HEK293 (cell line): Measurements from ENCODE around the gene EMP1.
A peak's percentile ranks its signal among the peaks of the same experiment; 100 is the strongest.

Experiments
- HOXA7 ChIP-seq: sonication (generic); formaldehyde crosslinking; IDR thresholded peaks from 2 replicates; pipeline ENCODE4 v1.8.1; 2022; ENCODE audit warnings: missing genetic modification reagents, borderline replicate concordance
- IKZF3 ChIP-seq: fragments of 450-650 bp; IDR thresholded peaks from 2 replicates; pipeline ENCODE4 v1.5.0; 2018; ENCODE audit warnings: missing biosample characterization, mild to moderate bottlenecking, missing genetic modification characterization, moderate library complexity
- KLF1 ChIP-seq: fragments of 450-650 bp; formaldehyde crosslinking; IDR thresholded peaks from 2 replicates; pipeline ENCODE4 v1.5.1; 2016; ENCODE audit warnings: missing biosample characterization, missing genetic modification characterization
- MYNN ChIP-seq: fragments of 450-650 bp; formaldehyde crosslinking; IDR thresholded peaks from 2 replicates; pipeline ENCODE4 v1.5.1; 2016; ENCODE audit warnings: missing biosample characterization, missing genetic modification characterization, borderline replicate concordance
- TCF7L2 ChIP-seq: IDR thresholded peaks from 2 replicates; pipeline ENCODE4 v1.6.1; 2011; ENCODE audit warnings: low read depth, mild to moderate bottlenecking, inconsistent platforms, low read length, moderate library complexity, borderline replicate concordance
- YY1 ChIP-seq: fragments of 450-650 bp; formaldehyde crosslinking; IDR thresholded peaks from 2 replicates; pipeline ENCODE4 v1.5.1; 2018; ENCODE audit warnings: missing biosample characterization, missing genetic modification characterization
- ZEB2 ChIP-seq: fragments of 450-650 bp; formaldehyde crosslinking; IDR thresholded peaks from 2 replicates; pipeline ENCODE4 v1.5.1; 2016; ENCODE audit warnings: missing biosample characterization, missing genetic modification characterization
- ZNF121 ChIP-seq: fragments of 450-650 bp; formaldehyde crosslinking; IDR thresholded peaks from 2 replicates; pipeline ENCODE4 v1.5.1; 2016; ENCODE audit warnings: missing biosample characterization, missing genetic modification characterization
- ZNF140 ChIP-seq: fragments of 450-650 bp; formaldehyde crosslinking; IDR thresholded peaks from 2 replicates; pipeline ENCODE4 v1.5.1; 2016; ENCODE audit warnings: missing biosample characterization, missing genetic modification characterization
- ZNF19 ChIP-seq: fragments of 450-650 bp; formaldehyde crosslinking; IDR thresholded peaks from 2 replicates; pipeline ENCODE4; 2016; ENCODE audit warnings: missing biosample characterization, missing genetic modification characterization, low read depth
- ZNF341 ChIP-seq: fragments of 450-650 bp; formaldehyde crosslinking; IDR thresholded peaks from 2 replicates; pipeline ENCODE4; 2016; ENCODE audit warnings: low read depth, missing biosample characterization, missing genetic modification characterization
- ZNF354C ChIP-seq: fragments of 450-650 bp; formaldehyde crosslinking; IDR thresholded peaks from 2 replicates; pipeline ENCODE4 v1.5.1; 2016; ENCODE audit warnings: missing biosample characterization, missing genetic modification characterization, low read depth, borderline replicate concordance
- ZNF394 ChIP-seq: fragments of 450-650 bp; formaldehyde crosslinking; IDR thresholded peaks from 2 replicates; pipeline ENCODE4 v1.5.1; 2016; ENCODE audit warnings: missing biosample characterization, missing genetic modification characterization, mild to moderate bottlenecking, moderate library complexity, borderline replicate concordance
- ZNF426 ChIP-seq: fragments of 450-650 bp; formaldehyde crosslinking; IDR thresholded peaks from 2 replicates; pipeline ENCODE4 v1.5.1; 2017; ENCODE audit warnings: missing biosample characterization, missing genetic modification characterization, mild to moderate bottlenecking, inconsistent platforms, moderate library complexity
- ZNF433 ChIP-seq: fragments of 450-650 bp; formaldehyde crosslinking; IDR thresholded peaks from 2 replicates; pipeline ENCODE4 v1.5.1; 2016; ENCODE audit warnings: missing biosample characterization, missing genetic modification characterization, low read depth
- ZNF558 ChIP-seq: fragments of 450-650 bp; formaldehyde crosslinking; IDR thresholded peaks from 2 replicates; pipeline ENCODE4 v1.5.1; 2016; ENCODE audit warnings: missing biosample characterization, missing genetic modification characterization
- ZNF664 ChIP-seq: fragments of 450-650 bp; formaldehyde crosslinking; IDR thresholded peaks from 2 replicates; pipeline ENCODE4 v1.5.1; 2016; ENCODE audit warnings: missing biosample characterization, missing genetic modification characterization
- ZNF768 ChIP-seq: fragments of 450-650 bp; formaldehyde crosslinking; IDR thresholded peaks from 2 replicates; pipeline ENCODE4 v1.5.1; 2018; ENCODE audit warnings: missing biosample characterization, mild to moderate bottlenecking, missing genetic modification characterization
- ZNF785 ChIP-seq: fragments of 450-650 bp; formaldehyde crosslinking; IDR thresholded peaks from 2 replicates; pipeline ENCODE4 v1.5.1; 2016; ENCODE audit warnings: missing biosample characterization, missing genetic modification characterization
- ZNF830 ChIP-seq: fragments of 450-650 bp; IDR thresholded peaks from 2 replicates; pipeline ENCODE4 v1.5.0; 2018; ENCODE audit warnings: missing biosample characterization, missing genetic modification characterization, low read depth, mild to moderate bottlenecking, moderate library complexity
- TF ChIP-seq, protein P1 (sequence below): fragments of 450-650 bp; formaldehyde crosslinking; IDR thresholded peaks from 2 replicates; pipeline ENCODE4 v1.5.1; 2016; ENCODE audit warnings: missing biosample characterization, missing genetic modification characterization
- TF ChIP-seq, protein P2 (sequence below): IDR thresholded peaks from 2 replicates; pipeline ENCODE4 v1.6.1; 2011; ENCODE audit warnings: mild to moderate bottlenecking, low read depth, low read length, borderline replicate concordance
- TF ChIP-seq, protein P3 (sequence below): fragments of 450-650 bp; formaldehyde crosslinking; IDR thresholded peaks from 2 replicates; pipeline ENCODE4 v1.5.1; 2017; ENCODE audit warnings: missing biosample characterization, missing genetic modification characterization
- TF ChIP-seq, protein P4 (sequence below): fragments of 450-650 bp; formaldehyde crosslinking; IDR thresholded peaks from 2 replicates; pipeline ENCODE4 v1.5.1; 2016; ENCODE audit warnings: missing biosample characterization, missing genetic modification characterization, low read depth
- TF ChIP-seq, protein P5 (sequence below): fragments of 450-650 bp; formaldehyde crosslinking; IDR thresholded peaks from 2 replicates; pipeline ENCODE4 v1.5.1; 2016; ENCODE audit warnings: missing biosample characterization, missing genetic modification characterization
- TF ChIP-seq, protein P6 (sequence below): fragments of 450-650 bp; formaldehyde crosslinking; conservative IDR thresholded peaks from 2 replicates; pipeline ENCODE4 v1.5.1; 2016; ENCODE audit warnings: low read depth, missing biosample characterization, missing genetic modification characterization
- TF ChIP-seq, protein P7 (sequence below): fragments of 450-650 bp; formaldehyde crosslinking; IDR thresholded peaks from 2 replicates; pipeline ENCODE4 v1.5.1; 2017; ENCODE audit warnings: missing biosample characterization, missing genetic modification characterization

Gene EMP1

DNA sequence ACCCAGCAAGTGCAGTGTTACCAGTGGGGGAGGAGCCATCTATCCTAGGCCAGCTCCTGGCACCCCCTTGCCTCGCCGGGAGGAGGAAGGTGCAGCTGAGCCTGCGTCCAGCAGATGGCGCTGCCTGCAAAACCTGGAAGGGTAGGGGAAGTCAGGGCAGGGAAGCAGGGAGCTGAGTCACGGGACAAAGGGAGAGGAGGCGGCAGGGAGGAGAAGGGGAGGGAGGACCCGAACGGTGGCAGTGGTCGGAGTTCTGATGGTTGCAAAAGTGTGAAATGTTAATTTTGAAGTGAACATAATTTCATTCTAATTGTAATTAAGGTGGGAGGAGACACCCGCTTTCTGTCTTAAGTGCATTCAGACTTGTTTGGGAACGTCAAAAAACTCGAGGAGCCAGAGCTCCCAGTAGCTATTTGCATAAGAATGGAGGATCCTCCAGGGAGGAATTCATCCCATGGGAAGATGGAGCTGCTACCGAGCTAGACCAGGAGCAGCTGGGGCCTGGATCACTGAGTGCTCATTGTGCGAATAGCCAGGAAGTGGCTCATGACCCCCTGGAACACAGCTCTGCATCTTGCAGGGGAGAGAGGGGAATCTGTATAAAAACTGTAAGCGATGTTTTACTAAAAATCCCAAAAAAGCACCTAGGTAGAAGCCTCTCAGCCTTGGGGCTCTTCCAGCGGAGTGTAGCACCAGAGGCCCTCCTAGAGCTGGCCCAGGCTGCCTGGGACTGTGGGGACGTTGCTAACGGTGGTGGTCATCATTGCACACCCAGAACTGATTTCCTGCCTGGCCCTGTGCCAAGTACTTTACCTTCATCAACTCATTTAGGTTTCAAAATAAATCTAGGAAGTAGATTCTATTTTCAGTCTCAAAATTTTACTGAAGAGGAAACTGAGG, 59.5 kb downstream of the EMP1 start (continued):
- no peak for TF ChIP-seq KLF1 (tag by site-specific recombination)
- no peak for TF ChIP-seq ZNF140 (tag by site-specific recombination)
- TF ChIP-seq ZNF785 = no peak
- no peak; the same call in 1 of the 2 replicates for TF ChIP-seq ZNF394 (tag by site-specific recombination)
- TF ChIP-seq ZNF830 (tag by site-specific recombination) = no peak
- TF ChIP-seq IKZF3 (tag by site-specific recombination) = peak; percentile 97
- TF ChIP-seq, protein P1, sequence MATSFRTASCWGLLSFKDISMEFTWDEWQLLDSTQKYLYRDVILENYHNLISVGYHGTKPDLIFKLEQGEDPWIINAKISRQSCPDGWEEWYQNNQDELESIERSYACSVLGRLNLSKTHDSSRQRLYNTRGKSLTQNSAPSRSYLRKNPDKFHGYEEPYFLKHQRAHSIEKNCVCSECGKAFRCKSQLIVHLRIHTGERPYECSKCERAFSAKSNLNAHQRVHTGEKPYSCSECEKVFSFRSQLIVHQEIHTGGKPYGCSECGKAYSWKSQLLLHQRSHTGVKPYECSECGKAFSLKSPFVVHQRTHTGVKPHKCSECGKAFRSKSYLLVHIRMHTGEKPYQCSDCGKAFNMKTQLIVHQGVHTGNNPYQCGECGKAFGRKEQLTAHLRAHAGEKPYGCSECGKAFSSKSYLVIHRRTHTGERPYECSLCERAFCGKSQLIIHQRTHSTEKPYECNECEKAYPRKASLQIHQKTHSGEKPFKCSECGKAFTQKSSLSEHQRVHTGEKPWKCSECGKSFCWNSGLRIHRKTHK = no peak
- no peak for TF ChIP-seq ZNF664 (tag by site-specific recombination)
- TF ChIP-seq ZNF426 = no peak
- TF ChIP-seq YY1 (tag by site-specific recombination) = no peak
- no peak for TF ChIP-seq MYNN (tag by site-specific recombination)
- TF ChIP-seq, protein P2, sequence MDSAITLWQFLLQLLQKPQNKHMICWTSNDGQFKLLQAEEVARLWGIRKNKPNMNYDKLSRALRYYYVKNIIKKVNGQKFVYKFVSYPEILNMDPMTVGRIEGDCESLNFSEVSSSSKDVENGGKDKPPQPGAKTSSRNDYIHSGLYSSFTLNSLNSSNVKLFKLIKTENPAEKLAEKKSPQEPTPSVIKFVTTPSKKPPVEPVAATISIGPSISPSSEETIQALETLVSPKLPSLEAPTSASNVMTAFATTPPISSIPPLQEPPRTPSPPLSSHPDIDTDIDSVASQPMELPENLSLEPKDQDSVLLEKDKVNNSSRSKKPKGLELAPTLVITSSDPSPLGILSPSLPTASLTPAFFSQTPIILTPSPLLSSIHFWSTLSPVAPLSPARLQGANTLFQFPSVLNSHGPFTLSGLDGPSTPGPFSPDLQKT = no peak
- TF ChIP-seq HOXA7 (CRISPR knock-in tag) = no peak
- TF ChIP-seq ZNF354C (tag by site-specific recombination) = no peak
- no peak for TF ChIP-seq ZNF768 (tag by site-specific recombination)
- peak; percentile 76 for TF ChIP-seq ZEB2 (tag by site-specific recombination)
- TF ChIP-seq, protein P3, sequence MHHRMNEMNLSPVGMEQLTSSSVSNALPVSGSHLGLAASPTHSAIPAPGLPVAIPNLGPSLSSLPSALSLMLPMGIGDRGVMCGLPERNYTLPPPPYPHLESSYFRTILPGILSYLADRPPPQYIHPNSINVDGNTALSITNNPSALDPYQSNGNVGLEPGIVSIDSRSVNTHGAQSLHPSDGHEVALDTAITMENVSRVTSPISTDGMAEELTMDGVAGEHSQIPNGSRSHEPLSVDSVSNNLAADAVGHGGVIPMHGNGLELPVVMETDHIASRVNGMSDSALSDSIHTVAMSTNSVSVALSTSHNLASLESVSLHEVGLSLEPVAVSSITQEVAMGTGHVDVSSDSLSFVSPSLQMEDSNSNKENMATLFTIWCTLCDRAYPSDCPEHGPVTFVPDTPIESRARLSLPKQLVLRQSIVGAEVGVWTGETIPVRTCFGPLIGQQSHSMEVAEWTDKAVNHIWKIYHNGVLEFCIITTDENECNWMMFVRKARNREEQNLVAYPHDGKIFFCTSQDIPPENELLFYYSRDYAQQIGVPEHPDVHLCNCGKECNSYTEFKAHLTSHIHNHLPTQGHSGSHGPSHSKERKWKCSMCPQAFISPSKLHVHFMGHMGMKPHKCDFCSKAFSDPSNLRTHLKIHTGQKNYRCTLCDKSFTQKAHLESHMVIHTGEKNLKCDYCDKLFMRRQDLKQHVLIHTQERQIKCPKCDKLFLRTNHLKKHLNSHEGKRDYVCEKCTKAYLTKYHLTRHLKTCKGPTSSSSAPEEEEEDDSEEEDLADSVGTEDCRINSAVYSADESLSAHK (tag by site-specific recombination) = no peak
- TF ChIP-seq, protein P4, sequence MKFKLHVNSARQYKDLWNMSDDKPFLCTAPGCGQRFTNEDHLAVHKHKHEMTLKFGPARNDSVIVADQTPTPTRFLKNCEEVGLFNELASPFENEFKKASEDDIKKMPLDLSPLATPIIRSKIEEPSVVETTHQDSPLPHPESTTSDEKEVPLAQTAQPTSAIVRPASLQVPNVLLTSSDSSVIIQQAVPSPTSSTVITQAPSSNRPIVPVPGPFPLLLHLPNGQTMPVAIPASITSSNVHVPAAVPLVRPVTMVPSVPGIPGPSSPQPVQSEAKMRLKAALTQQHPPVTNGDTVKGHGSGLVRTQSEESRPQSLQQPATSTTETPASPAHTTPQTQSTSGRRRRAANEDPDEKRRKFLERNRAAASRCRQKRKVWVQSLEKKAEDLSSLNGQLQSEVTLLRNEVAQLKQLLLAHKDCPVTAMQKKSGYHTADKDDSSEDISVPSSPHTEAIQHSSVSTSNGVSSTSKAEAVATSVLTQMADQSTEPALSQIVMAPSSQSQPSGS = no peak
- TF ChIP-seq ZNF433 = no peak
- no peak for TF ChIP-seq ZNF121 (tag by site-specific recombination)
- no peak for TF ChIP-seq ZNF19 (tag by site-specific recombination)
- TF ChIP-seq, protein P5, sequence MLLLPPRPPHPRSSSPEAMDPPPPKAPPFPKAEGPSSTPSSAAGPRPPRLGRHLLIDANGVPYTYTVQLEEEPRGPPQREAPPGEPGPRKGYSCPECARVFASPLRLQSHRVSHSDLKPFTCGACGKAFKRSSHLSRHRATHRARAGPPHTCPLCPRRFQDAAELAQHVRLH (tag by site-specific recombination) = peak; percentile 86
- TF ChIP-seq, protein P6, sequence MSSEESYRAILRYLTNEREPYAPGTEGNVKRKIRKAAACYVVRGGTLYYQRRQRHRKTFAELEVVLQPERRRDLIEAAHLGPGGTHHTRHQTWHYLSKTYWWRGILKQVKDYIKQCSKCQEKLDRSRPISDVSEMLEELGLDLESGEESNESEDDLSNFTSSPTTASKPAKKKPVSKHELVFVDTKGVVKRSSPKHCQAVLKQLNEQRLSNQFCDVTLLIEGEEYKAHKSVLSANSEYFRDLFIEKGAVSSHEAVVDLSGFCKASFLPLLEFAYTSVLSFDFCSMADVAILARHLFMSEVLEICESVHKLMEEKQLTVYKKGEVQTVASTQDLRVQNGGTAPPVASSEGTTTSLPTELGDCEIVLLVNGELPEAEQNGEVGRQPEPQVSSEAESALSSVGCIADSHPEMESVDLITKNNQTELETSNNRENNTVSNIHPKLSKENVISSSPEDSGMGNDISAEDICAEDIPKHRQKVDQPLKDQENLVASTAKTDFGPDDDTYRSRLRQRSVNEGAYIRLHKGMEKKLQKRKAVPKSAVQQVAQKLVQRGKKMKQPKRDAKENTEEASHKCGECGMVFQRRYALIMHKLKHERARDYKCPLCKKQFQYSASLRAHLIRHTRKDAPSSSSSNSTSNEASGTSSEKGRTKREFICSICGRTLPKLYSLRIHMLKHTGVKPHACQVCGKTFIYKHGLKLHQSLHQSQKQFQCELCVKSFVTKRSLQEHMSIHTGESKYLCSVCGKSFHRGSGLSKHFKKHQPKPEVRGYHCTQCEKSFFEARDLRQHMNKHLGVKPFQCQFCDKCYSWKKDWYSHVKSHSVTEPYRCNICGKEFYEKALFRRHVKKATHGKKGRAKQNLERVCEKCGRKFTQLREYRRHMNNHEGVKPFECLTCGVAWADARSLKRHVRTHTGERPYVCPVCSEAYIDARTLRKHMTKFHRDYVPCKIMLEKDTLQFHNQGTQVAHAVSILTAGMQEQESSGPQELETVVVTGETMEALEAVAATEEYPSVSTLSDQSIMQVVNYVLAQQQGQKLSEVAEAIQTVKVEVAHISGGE = no peak; the same call in 1 of the 2 replicates
- TF ChIP-seq TCF7L2 = no peak
- TF ChIP-seq ZNF558 (tag by site-specific recombination) = no peak
- TF ChIP-seq, protein P7, sequence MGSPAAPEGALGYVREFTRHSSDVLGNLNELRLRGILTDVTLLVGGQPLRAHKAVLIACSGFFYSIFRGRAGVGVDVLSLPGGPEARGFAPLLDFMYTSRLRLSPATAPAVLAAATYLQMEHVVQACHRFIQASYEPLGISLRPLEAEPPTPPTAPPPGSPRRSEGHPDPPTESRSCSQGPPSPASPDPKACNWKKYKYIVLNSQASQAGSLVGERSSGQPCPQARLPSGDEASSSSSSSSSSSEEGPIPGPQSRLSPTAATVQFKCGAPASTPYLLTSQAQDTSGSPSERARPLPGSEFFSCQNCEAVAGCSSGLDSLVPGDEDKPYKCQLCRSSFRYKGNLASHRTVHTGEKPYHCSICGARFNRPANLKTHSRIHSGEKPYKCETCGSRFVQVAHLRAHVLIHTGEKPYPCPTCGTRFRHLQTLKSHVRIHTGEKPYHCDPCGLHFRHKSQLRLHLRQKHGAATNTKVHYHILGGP (tag by site-specific recombination) = no peak
- 0 out of 2 replicates have a peak, but pooled peaks have one; percentile 17 for TF ChIP-seq ZNF341 (tag by site-specific recombination)
